ACC112 (cell line): ENCODE measurements around the gene NRN1.

ENCODE experiments used
- H2AFZ ChIP-seq: fragments of 200-600 bp; sonication (generic); one replicate; pipeline ENCODE4 v1.6.0; 2017; ENCODE audit warnings: antibody characterized with exemption, low read length; ENCODE audit not compliant: unreplicated experiment
- H3K27ac ChIP-seq: fragments of 200-600 bp; sonication (generic); 2 replicates; pipeline ENCODE4 v1.5.1; 2014; ENCODE audit warnings: low read depth, mild to moderate bottlenecking, antibody characterized with exemption, low read length, moderate library complexity
- H3K27me3 ChIP-seq: fragments of 200-600 bp; sonication (generic); 2 replicates; pipeline ENCODE4 v1.6.1; 2014; ENCODE audit warnings: mild to moderate bottlenecking, antibody characterized with exemption, low read length, moderate library complexity, mixed read lengths; ENCODE audit not compliant: insufficient read depth
- H3K36me3 ChIP-seq: fragments of 200-600 bp; sonication (generic); 2 replicates; pipeline ENCODE4 v1.6.1; 2016; ENCODE audit warnings: mild to moderate bottlenecking, antibody characterized with exemption, low read length, moderate library complexity, mixed read lengths; ENCODE audit not compliant: insufficient read depth
- H3K4me1 ChIP-seq: fragments of 200-600 bp; sonication (generic); one replicate; pipeline ENCODE4 v1.6.1; 2016; ENCODE audit warnings: low read length, mixed read lengths; ENCODE audit not compliant: insufficient read depth, unreplicated experiment, control insufficient read depth
- H3K4me3 ChIP-seq: fragments of 200-600 bp; sonication (generic); 2 replicates; pipeline ENCODE4 v1.5.1; 2014; ENCODE audit warnings: mild to moderate bottlenecking, low read depth, low read length
- H3K79me2 ChIP-seq: fragments of 200-600 bp; sonication (generic); one replicate; pipeline ENCODE4 v1.6.0; 2016; ENCODE audit warnings: low read length; ENCODE audit not compliant: control insufficient read depth, unreplicated experiment, insufficient read depth

The NRN1 gene

GRCh38 chr6:6002005-6002847 lies 4.5 kb downstream of the NRN1 start:
- no peaks in the 10 kb centered on the region for H3K79me2 ChIP-seq
- H3K36me3 ChIP-seq: no peaks in the 10 kb centered on the region
- H3K27ac ChIP-seq: no peak overlapping the region
- H3K4me1 ChIP-seq: no peaks in the 10 kb centered on the region
- H3K4me3 ChIP-seq: no peak overlapping the region
- no peak overlapping the region for H2AFZ ChIP-seq
- H3K27me3 ChIP-seq: peaks cover 99% of the 10 kb centered on the region

- H2AFZ ChIP-seq: no peak overlapping the region
- H3K27me3 ChIP-seq: peaks cover 96% of the 10 kb centered on the region
- H3K4me1 ChIP-seq: no peaks in the 10 kb centered on the region
- H3K4me3 ChIP-seq: no peak overlapping the region
- no peaks in the 10 kb centered on the region for H3K79me2 ChIP-seq
- no peak overlapping the region for H3K27ac ChIP-seq
- no peaks in the 10 kb centered on the region for H3K36me3 ChIP-seq
These were observed 5.3 kb downstream of the NRN1 start for GRCh38 chr6:6001443-6001842.

- Histone ChIP-seq H3K27ac (no peak overlapping the region), H3K36me3 (no peaks in the 10 kb centered on the region), H3K4me3 (peak overlapping the region; percentile 66; the same call in 1 of the 2 replicates), H3K4me1 (no peaks in the 10 kb centered on the region), H3K79me2 (no peaks in the 10 kb centered on the region), H3K27me3 (peaks cover 94% of the 10 kb centered on the region), H2AFZ (no peak overlapping the region)
These were observed 6.8 kb downstream of the NRN1 start for GRCh38 chr6:5999688-6000608.

GRCh38 chr6:5998711-5999687 lies 7.7 kb downstream of the NRN1 start:
- no peaks in the 10 kb centered on the region for H3K4me1 ChIP-seq
- H3K27ac ChIP-seq: no peak overlapping the region
- peak overlapping the region; percentile 22 for H2AFZ ChIP-seq
- H3K4me3 ChIP-seq: peak overlapping the region; percentile 66
- no peaks in the 10 kb centered on the region for H3K79me2 ChIP-seq
- no peaks in the 10 kb centered on the region for H3K36me3 ChIP-seq
- H3K27me3 ChIP-seq: peaks cover 94% of the 10 kb centered on the region

GRCh38 chr6:5998236-5998635 lies 8.5 kb downstream of the NRN1 start:
- no peak overlapping the region for H2AFZ ChIP-seq
- no peak overlapping the region for H3K4me3 ChIP-seq
- H3K27me3 ChIP-seq: peaks cover 94% of the 10 kb centered on the region
- no peaks in the 10 kb centered on the region for H3K4me1 ChIP-seq
- no peaks in the 10 kb centered on the region for H3K79me2 ChIP-seq
- no peaks in the 10 kb centered on the region for H3K36me3 ChIP-seq
- H3K27ac ChIP-seq: no peak overlapping the region

GRCh38 chr6:5997420-5997987 lies 9.2 kb downstream of the NRN1 start:
- Histone ChIP-seq H2AFZ (no peak overlapping the region), H3K79me2 (no peaks in the 10 kb centered on the region), H3K4me3 (peak overlapping the region; percentile 96), H3K27ac (no peak overlapping the region), H3K27me3 (peaks cover 94% of the 10 kb centered on the region), H3K4me1 (no peaks in the 10 kb centered on the region), H3K36me3 (no peaks in the 10 kb centered on the region)

- Histone ChIP-seq H3K27ac (no peak overlapping the region), H3K36me3 (no peaks in the 10 kb centered on the region), H2AFZ (peak overlapping the region; percentile 97), H3K27me3 (peaks cover 94% of the 10 kb centered on the region), H3K79me2 (no peaks in the 10 kb centered on the region), H3K4me1 (no peaks in the 10 kb centered on the region), H3K4me3 (peak overlapping the region; percentile 96)
These were observed 9.9 kb downstream of the NRN1 start for GRCh38 chr6:5996714-5997419.

GRCh38 chr6:5995949-5996713 lies 10.6 kb downstream of the NRN1 start:
- Histone ChIP-seq H3K36me3 (no peaks in the 10 kb centered on the region), H3K79me2 (no peaks in the 10 kb centered on the region), H3K4me1 (no peaks in the 10 kb centered on the region), H3K27ac (no peak overlapping the region), H3K4me3 (peak overlapping the region; percentile 96), H2AFZ (peak overlapping the region; percentile 97), H3K27me3 (peaks cover 92% of the 10 kb centered on the region)

- H3K4me1 ChIP-seq: no peaks in the 10 kb centered on the region
- no peak overlapping the region for H3K27ac ChIP-seq
- H3K4me3 ChIP-seq: no peak overlapping the region; the same call in 1 of the 2 replicates
- peaks cover 87% of the 10 kb centered on the region for H3K27me3 ChIP-seq
- H3K36me3 ChIP-seq: no peaks in the 10 kb centered on the region
- H2AFZ ChIP-seq: no peak overlapping the region
- H3K79me2 ChIP-seq: no peaks in the 10 kb centered on the region
These were observed 11.1 kb downstream of the NRN1 start for GRCh38 chr6:5995658-5995948.
